ENCODE measurements around the gene TBX5.
"Not testable (repeated sequence)": the region's sequence is repeated elsewhere in the genome, so short reads cannot be mapped to it uniquely, and the experiment has no call there.

The TBX5 gene

GRCh38 chr12:114371250-114371649 is 34.7 kb downstream of the TBX5 start:
- no peak for DNase-seq

GRCh38 chr12:114368685-114369452 is 37.1 kb downstream of the TBX5 start:
- DNase-seq = no peak

GRCh38 chr12:114361992-114362391 is 44.0 kb downstream of the TBX5 start:
- no peak for DNase-seq

- no peak for DNase-seq
These were observed 44.4 kb downstream of the TBX5 start for GRCh38 chr12:114361545-114361944.

GRCh38 chr12:114360485-114360884 is 45.5 kb downstream of the TBX5 start:
- no peak for DNase-seq

- peak; percentile 29 for DNase-seq
These were observed 50.4 kb downstream of the TBX5 start for GRCh38 chr12:114355389-114356088.

- not testable (repeated sequence) for DNase-seq
These were observed 56.7 kb downstream of the TBX5 start for GRCh38 chr12:114349239-114349638.

GRCh38 chr12:114347861-114348260 is 58.1 kb downstream of the TBX5 start:
- no peak for DNase-seq

- no peak for DNase-seq
These were observed 61.1 kb downstream of the TBX5 start for GRCh38 chr12:114344831-114345230.

- no peak for DNase-seq
These were observed 61.7 kb downstream of the TBX5 start for GRCh38 chr12:114344303-114344663.

- no peak for DNase-seq
These were observed 62.2 kb downstream of the TBX5 start for GRCh38 chr12:114343585-114344302.

GRCh38 chr12:114342656-114343055 is 63.3 kb downstream of the TBX5 start:
- DNase-seq = no peak

GRCh38 chr12:114341635-114342034 is 64.3 kb downstream of the TBX5 start:
- no peak for DNase-seq

GRCh38 chr12:114340231-114340630 is 65.7 kb downstream of the TBX5 start:
- no peak for DNase-seq

- no peak for DNase-seq
These were observed 66.3 kb downstream of the TBX5 start for GRCh38 chr12:114339626-114340025.

GRCh38 chr12:114335607-114336006 is 70.3 kb downstream of the TBX5 start:
- no peak for DNase-seq

GRCh38 chr12:114334395-114334794 is 71.5 kb downstream of the TBX5 start:
- DNase-seq = no peak

- DNase-seq = no peak
These were observed 77.7 kb downstream of the TBX5 start for GRCh38 chr12:114328292-114328691.

- no peak for DNase-seq
These were observed 78.2 kb downstream of the TBX5 start for GRCh38 chr12:114327765-114328164.

GRCh38 chr12:114321524-114321923 is 84.4 kb downstream of the TBX5 start:
- DNase-seq = no peak

GRCh38 chr12:114320968-114321367 is 85.0 kb downstream of the TBX5 start:
- DNase-seq = no peak

- DNase-seq = no peak
These were observed 85.8 kb downstream of the TBX5 start for GRCh38 chr12:114320101-114320500.

- DNase-seq = no peak
These were observed 86.5 kb downstream of the TBX5 start for GRCh38 chr12:114319422-114319821.

GRCh38 chr12:114318984-114319383 is 87.0 kb downstream of the TBX5 start:
- DNase-seq = no peak
